ENCODE results near the gene FAM89B.
A peak's percentile ranks its signal among the peaks of the same experiment; 100 is the strongest.

Gene FAM89B

GRCh38 chr11:65558930-65559509, 13.3 kb upstream of the FAM89B start:
- no peaks in the 10 kb centered on the region for H3K9me3 Mint-ChIP-seq
- no peak overlapping the region for H3K27ac Mint-ChIP-seq
- H3K4me3 Mint-ChIP-seq = peak overlapping the region; percentile 69
- peaks cover 20% of the 10 kb centered on the region for H3K27me3 Mint-ChIP-seq (ENCODE audit: low read depth, poor library complexity)
- no peak for DNase-seq
- peaks cover 81% of the 10 kb centered on the region for H3K4me1 Mint-ChIP-seq
- H3K36me3 Mint-ChIP-seq (ENCODE audit: low read depth) = no peaks in the 10 kb centered on the region
- no peak for TF ChIP-seq CTCF (IDR thresholded peaks at IDR 0.05)

GRCh38 chr11:65559535-65559934, 12.8 kb upstream of the FAM89B start:
- no peak for TF ChIP-seq CTCF (IDR thresholded peaks at IDR 0.05)
- H3K9me3 Mint-ChIP-seq = no peaks in the 10 kb centered on the region
- H3K27ac Mint-ChIP-seq = no peak overlapping the region
- peaks cover 17% of the 10 kb centered on the region for H3K27me3 Mint-ChIP-seq (ENCODE audit: low read depth, poor library complexity)
- H3K36me3 Mint-ChIP-seq (ENCODE audit: low read depth) = no peaks in the 10 kb centered on the region
- H3K4me3 Mint-ChIP-seq = peak overlapping the region; percentile 69
- DNase-seq = no peak
- peaks cover 76% of the 10 kb centered on the region for H3K4me1 Mint-ChIP-seq

GRCh38 chr11:65559951-65560537, 12.3 kb upstream of the FAM89B start:
- Mint-ChIP-seq H3K9me3 (no peaks in the 10 kb centered on the region), H3K4me1 (peaks cover 71% of the 10 kb centered on the region), H3K27ac (peak overlapping the region; percentile 26), H3K27me3 (ENCODE audit: low read depth, poor library complexity) (peaks cover 12% of the 10 kb centered on the region), H3K36me3 (ENCODE audit: low read depth) (no peaks in the 10 kb centered on the region), H3K4me3 (peak overlapping the region; percentile 61)
- no peak for DNase-seq
- TF ChIP-seq CTCF (IDR thresholded peaks at IDR 0.05) = no peak

GRCh38 chr11:65560555-65561418, 11.6 kb upstream of the FAM89B start:
- H3K9me3 Mint-ChIP-seq = no peaks in the 10 kb centered on the region

DNA sequence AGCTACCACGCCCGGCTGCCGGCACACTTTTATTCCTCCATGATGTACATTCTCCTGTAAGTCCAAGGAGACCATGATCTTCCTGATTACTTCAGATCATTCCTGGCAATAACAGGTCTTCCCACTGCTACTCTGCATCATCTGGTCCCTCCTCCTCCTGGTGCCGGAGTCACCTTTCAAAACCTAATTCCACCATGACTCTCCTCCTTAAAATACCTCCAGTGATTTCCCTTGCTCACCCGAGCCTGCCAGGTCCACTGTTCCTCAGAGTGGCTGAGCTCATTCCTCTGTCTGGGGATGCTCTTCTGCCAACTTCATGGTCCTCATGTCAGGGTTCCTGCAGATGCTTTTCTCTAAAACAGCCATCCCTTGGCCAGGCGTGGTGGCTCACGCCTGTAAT, 10.3 kb upstream of the FAM89B start:
- no peak for DNase-seq
- H3K4me3 Mint-ChIP-seq = peak overlapping the region; percentile 71
- no peaks in the 10 kb centered on the region for H3K9me3 Mint-ChIP-seq
- peaks cover 71% of the 10 kb centered on the region for H3K4me1 Mint-ChIP-seq
- TF ChIP-seq CTCF (IDR thresholded peaks at IDR 0.05) = no peak
- no peaks in the 10 kb centered on the region for H3K36me3 Mint-ChIP-seq (ENCODE audit: low read depth)
- H3K27ac Mint-ChIP-seq = peak overlapping the region; percentile 84
- peaks cover 4% of the 10 kb centered on the region for H3K27me3 Mint-ChIP-seq (ENCODE audit: low read depth, poor library complexity)

More at GRCh38 chr11:65560555-65561418, 11.6 kb upstream of the FAM89B start:
- H3K27me3 Mint-ChIP-seq (ENCODE audit: low read depth, poor library complexity) = peaks cover 7% of the 10 kb centered on the region
- peak overlapping the region; percentile 30 for H3K27ac Mint-ChIP-seq
- peak overlapping the region; percentile 61 for H3K4me3 Mint-ChIP-seq
- no peak for TF ChIP-seq CTCF (IDR thresholded peaks at IDR 0.05)
- peaks cover 70% of the 10 kb centered on the region for H3K4me1 Mint-ChIP-seq
- peak; percentile 64 for DNase-seq
- no peaks in the 10 kb centered on the region for H3K36me3 Mint-ChIP-seq (ENCODE audit: low read depth)
